ENCODE data around the gene GRAMD4. TPM values are rescaled to one million over a fixed set of nuclear protein-coding genes. Genes with fewer than 3 reads are reported as not detected.

The GRAMD4 gene
- polyA plus RNA-seq, 10 donors = 13.0 to 22.2 (median 14.4) TPM

GRCh38 chr22:46687048-46687444, 66.9 kb downstream of the GRAMD4 start:
- DNase-seq = no peak

- DNase-seq = no peak
These were observed 67.3 kb downstream of the GRAMD4 start for GRCh38 chr22:46687460-46687859.

GRCh38 chr22:46688949-46689348, 68.8 kb downstream of the GRAMD4 start:
- no peak for DNase-seq

- no peak for DNase-seq
These were observed 70.0 kb downstream of the GRAMD4 start for GRCh38 chr22:46690146-46690545.

GRCh38 chr22:46691571-46691970, 71.4 kb downstream of the GRAMD4 start:
- DNase-seq = no peak

- DNase-seq = no peak
These were observed 73.6 kb downstream of the GRAMD4 start for GRCh38 chr22:46693634-46694415.

- no peak for DNase-seq
These were observed 74.4 kb downstream of the GRAMD4 start for GRCh38 chr22:46694416-46695170.

GRCh38 chr22:46695346-46696228, 75.4 kb downstream of the GRAMD4 start:
- no peak for DNase-seq

- no peak for DNase-seq
These were observed 76.0 kb downstream of the GRAMD4 start for GRCh38 chr22:46696229-46696518.

GRCh38 chr22:46696614-46697013, 76.4 kb downstream of the GRAMD4 start:
- DNase-seq = no peak

GRCh38 chr22:46697811-46698515, 77.8 kb downstream of the GRAMD4 start:
- no peak for DNase-seq

GRCh38 chr22:46699091-46699490, 78.9 kb downstream of the GRAMD4 start:
- no peak for DNase-seq

GRCh38 chr22:46701262-46701661, 81.1 kb downstream of the GRAMD4 start:
- DNase-seq = no peak

GRCh38 chr22:46703171-46703995, 83.2 kb downstream of the GRAMD4 start:
- no peak for DNase-seq

- DNase-seq = no peak
These were observed 83.8 kb downstream of the GRAMD4 start for GRCh38 chr22:46703996-46704370.

GRCh38 chr22:46706060-46706459, 85.9 kb downstream of the GRAMD4 start:
- DNase-seq = no peak

GRCh38 chr22:46707305-46707704, 87.1 kb downstream of the GRAMD4 start:
- no peak for DNase-seq

- no peak for DNase-seq
These were observed 87.8 kb downstream of the GRAMD4 start for GRCh38 chr22:46707827-46708570.

GRCh38 chr22:46708766-46709330, 88.7 kb downstream of the GRAMD4 start:
- no peak for DNase-seq

- no peak for DNase-seq
These were observed 90.6 kb downstream of the GRAMD4 start for GRCh38 chr22:46710806-46711205.
